COLO668 (cell line): ENCODE measurements around the gene GGA1.
A peak's percentile ranks its signal among the peaks of the same experiment; 100 is the strongest.
"Not testable (repeated sequence)": the region's sequence is repeated elsewhere in the genome, so short reads cannot be mapped to it uniquely, and the experiment has no call there.

Experiments used
- DNase-seq: peaks from one replicate; lab custom pipeline; 2025; ENCODE audit not compliant: unreplicated experiment; lab: John Stamatoyannopoulos, UW

Gene GGA1

GRCh38 chr22:37640591-37641560 is 32.2 kb downstream of the GGA1 start:
- DNase-seq = no peak

DNA sequence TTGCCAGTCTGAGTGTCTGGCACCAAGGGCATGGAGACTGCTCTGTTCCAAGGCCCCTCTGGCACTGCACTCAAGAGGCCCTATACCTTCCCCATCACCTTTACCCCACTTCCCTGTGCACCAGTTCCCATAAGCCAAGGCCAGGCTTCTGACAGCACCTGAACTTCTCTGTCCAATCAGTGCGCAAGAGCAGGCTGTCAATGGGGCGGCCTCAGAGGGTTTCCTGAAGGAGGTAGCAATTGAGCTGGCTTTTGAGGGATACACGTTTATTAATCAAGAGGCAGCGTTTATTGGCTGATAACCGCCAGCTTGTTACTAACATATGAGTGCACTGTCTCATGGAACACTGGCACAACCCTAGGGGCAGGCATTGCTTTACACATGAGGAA is 32.9 kb downstream of the GGA1 start:
- no peak for DNase-seq

DNA sequence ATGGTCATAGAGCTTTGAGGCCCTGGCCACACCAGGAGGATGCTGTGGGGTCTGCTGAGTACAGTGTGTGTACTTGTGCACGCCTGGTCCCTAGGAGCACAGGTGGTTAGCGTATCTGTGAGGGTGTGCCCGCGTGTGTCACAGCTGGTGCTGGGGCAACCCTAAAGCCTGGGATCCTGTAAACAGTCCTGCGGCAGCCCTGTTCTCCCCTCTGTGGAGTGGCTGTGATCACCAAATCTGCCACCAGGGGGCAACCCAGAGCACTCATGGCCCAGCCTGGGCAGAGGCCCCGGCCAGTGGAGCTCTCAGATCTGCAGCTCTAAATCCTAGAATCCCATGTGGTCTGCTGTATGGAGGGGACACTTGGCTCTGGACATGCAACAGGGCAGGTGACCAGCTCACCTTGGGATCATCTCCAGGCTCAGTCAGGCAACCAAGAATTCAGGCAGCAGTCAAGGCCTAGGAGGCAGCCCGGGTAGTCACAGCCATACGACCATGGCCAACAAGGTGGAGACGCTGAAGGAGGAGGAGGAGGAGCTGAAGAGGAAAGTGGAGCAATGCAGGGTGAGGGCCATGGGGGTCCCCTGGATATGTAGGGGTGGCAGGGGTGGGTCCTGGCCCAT is 34.7 kb downstream of the GGA1 start:
- peak; percentile 82 for DNase-seq

GRCh38 chr22:37647317-37647716 is 38.7 kb downstream of the GGA1 start:
- no peak for DNase-seq

GRCh38 chr22:37647928-37648327 is 39.3 kb downstream of the GGA1 start:
- DNase-seq = no peak

- DNase-seq = no peak
Observed at GRCh38 chr22:37650463-37651136, 42.0 kb downstream of the GGA1 start.

GRCh38 chr22:37654563-37655251 is 46.1 kb downstream of the GGA1 start:
- no peak for DNase-seq

DNA sequence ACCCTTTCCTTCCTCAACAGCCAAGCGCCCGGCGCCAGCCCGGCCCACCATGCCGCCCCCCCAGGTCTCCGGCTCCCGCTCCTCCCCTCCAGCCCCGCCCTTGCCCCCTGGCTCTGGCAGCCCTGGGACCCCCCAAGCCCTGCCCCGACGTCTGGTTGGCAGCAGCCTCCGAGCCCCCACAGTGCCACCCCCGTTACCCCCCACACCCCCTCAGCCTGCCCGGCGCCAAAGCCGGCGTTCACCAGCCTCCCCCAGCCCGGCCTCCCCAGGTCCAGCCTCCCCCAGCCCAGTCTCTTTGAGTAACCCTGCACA is 46.6 kb downstream of the GGA1 start:
- DNase-seq = no peak

GRCh38 chr22:37656583-37656982 is 47.9 kb downstream of the GGA1 start:
- not testable (repeated sequence) for DNase-seq

DNA sequence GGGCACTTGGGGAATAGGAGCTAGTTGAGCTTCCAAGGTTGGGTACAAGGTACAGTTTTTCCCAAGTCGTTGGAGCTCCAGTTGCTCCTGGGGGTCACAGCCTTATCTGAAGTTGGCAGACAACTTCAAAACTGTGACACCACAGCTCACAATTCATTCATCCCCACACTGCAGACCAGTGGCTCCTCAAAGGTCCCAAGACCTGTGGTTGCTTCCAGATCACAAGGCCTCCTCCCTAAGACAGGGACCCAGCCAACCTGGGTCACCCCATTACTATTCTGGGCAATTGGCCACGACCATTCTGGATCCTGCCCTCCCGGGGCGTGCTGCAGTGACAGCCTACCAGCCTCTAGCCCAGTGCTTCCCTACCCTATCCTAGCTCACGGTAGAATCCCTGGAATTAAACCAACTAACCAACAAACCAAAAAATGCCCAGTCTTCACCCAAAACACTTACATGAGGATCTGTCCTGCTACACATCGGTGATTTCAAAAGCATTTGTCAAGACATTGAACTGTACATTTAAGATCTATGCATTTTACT is 49.0 kb downstream of the GGA1 start:
- DNase-seq = no peak

DNA sequence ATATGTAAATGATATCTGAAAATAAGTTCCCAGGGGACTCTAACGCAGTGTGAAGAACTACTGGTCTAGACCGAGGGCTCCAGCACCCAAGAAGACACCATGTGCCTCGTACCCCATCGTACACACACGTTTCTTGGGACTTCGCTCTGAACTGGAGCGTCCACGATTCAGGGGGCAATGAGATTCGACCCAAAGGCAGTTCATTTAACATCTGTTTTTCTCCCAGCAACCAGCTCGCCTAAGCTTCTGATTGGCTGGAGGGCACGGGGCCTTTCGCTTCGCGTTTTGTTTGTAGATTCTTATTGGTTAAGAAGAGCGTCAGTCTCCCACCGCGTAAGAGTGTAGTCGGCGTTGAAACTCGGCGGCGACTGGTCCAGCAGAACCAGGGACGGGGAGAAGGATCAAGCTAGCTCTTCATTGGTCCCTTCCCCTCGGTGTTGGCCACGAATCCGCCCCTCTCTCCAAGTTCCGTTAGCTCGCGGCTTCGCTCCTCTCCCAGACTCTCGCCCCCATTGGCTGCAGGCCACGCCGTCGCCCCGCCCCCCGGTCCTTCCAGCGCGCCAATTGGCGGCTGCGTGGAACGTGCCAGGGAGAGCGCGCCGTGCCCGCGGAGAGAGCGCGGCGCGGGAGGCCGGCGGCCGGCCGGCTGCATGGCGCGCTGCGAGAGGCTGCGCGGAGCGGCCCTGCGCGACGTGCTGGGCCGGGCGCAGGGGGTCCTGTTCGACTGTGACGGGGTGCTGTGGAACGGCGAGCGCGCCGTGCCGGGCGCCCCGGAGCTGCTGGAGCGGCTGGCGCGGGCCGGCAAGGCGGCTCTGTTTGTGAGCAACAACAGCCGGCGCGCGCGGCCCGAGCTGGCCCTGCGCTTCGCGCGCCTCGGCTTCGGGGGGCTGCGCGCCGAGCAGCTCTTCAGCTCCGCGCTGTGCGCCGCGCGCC is 49.8 kb downstream of the GGA1 start, which contains the start of gene PDXP:
PDXP (plus strand) TSS at position 591 of the 933 bp plus-strand sequence; CDS start at position 651, 60 bp downstream.
- peak; percentile 98 for DNase-seq

DNA sequence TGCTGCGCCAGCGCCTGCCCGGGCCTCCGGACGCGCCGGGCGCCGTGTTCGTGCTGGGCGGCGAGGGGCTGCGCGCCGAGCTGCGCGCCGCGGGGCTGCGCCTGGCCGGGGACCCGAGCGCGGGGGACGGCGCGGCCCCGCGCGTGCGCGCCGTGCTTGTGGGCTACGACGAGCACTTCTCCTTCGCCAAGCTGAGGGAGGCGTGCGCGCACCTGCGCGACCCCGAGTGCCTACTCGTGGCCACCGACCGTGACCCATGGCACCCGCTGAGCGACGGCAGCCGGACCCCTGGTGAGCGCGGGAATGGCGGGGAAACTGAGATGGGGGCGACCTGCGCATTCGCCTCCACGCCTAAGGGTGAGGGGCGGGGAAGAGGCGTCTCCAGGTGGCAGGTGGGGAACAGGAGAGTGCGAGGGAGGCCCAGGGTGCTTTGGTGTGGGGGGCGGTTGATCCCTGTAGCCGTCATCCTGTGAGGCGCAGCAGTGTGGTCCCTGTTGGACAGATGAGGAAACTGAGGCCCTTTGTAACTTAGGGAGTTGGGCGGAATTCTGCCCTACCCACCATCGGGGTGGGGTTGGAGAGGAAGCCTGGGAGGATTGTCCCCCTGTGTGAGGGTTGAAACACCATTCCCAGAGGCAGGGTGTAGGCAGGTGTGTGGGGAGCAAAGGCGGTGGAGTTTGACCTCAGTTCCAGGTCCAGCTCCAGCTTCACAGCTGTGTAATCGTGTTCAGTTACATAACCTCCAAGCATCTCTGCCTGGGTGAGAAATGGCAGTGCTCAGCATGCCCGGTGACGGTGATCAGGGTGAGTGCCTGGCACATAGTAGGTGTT is 50.6 kb downstream of the GGA1 start:
- peak; percentile 73 for DNase-seq

DNA sequence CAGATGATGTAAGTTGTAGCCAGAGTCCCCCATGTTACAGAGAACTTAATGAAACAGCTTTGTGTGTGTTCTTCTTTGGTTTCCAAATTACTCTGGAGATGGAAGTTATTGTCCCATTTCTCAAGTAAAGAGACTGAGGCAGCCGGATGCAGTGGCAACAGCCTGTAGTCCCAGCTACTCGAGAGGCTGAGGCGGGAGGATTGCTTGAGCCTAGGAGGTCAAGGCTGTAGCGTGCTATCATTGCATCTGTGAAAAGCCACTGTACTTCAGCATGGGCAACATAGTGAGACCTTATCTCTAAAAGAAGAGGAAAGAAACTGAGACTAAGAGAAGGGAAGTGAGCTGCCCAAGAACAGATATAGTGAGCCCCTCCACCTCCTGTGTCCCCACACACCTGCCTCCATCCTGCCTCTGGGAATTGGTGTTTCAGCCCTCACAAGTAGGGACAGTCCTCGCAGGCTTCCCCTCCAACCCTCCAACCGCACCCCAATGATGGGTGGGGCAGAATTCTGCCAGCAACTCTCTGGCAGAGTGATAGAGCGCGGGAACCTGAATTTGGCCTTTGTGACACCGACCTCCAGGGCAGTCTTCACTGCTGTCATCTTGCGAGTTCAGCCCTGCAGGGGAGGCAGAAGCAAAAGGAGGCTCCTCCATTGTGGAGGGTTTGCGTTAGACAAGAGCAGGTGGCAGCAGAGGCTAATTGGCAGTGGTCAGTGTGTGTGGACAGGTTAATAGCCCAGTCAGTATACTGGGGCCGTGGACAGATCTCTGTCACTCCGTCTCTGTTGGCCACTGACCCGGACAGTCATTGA is 51.5 kb downstream of the GGA1 start:
- DNase-seq = no peak

GRCh38 chr22:37660709-37661045 is 52.0 kb downstream of the GGA1 start:
- DNase-seq = no peak

GRCh38 chr22:37661160-37661924 is 52.7 kb downstream of the GGA1 start:
- peak; percentile 57 for DNase-seq

DNA sequence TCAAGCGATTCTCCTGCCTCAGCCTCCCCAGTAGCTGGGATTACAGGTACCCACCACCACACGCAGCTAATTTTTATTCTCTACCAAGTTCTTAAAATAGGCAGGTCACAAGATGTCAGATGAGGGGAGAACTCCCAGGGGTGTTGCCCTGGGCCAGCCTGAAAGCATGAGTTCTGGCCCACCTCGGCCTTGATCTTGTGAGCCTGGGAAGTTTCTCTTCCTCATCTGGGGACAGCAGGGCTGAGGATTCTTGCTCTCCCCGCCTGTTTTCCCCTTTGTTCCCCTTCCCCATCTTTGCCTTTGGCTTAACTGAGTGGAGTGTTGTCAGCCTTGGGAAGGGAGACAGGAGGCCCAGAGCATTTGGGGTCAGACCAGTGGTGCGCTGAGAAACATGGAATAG is 53.4 kb downstream of the GGA1 start:
- DNase-seq = no peak

DNA sequence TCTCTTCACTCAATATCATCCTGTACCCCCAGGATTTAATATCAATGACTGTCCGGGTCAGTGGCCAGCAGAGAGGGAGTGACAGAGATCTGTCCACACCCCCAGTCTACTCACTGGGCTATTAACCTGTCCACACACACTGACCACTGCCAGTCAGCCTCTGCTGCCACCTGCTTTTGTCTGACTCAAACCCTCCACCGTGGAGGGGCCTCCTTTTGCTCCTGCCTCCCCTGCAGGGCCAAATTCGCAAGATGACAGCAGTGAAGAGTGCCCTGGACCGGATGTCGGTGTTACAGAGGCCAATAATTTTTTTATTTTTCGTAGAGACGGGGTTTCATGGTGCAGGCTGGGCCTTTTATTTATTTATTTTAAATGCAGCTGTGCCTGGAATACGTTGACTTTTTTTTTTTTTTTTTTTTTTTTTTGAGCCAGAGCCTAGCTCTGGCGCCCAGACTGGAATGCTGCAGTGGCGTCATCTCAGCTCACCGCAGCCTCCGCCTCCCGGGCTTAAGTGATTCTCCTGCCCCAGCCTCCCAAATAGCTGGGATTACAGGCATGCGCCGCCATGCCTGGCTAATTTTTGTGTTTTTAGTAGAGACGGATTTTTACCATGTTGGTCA is 55.0 kb downstream of the GGA1 start:
- no peak for DNase-seq
